ENCODE results near the gene GRM1. TPM values are rescaled to one million over a fixed set of nuclear protein-coding genes. Genes with fewer than 3 reads are reported as not detected.

Gene GRM1
- total RNA-seq, 6 donors from 2014 or later, result 0.10 TPM; not detected in 5

DNA sequence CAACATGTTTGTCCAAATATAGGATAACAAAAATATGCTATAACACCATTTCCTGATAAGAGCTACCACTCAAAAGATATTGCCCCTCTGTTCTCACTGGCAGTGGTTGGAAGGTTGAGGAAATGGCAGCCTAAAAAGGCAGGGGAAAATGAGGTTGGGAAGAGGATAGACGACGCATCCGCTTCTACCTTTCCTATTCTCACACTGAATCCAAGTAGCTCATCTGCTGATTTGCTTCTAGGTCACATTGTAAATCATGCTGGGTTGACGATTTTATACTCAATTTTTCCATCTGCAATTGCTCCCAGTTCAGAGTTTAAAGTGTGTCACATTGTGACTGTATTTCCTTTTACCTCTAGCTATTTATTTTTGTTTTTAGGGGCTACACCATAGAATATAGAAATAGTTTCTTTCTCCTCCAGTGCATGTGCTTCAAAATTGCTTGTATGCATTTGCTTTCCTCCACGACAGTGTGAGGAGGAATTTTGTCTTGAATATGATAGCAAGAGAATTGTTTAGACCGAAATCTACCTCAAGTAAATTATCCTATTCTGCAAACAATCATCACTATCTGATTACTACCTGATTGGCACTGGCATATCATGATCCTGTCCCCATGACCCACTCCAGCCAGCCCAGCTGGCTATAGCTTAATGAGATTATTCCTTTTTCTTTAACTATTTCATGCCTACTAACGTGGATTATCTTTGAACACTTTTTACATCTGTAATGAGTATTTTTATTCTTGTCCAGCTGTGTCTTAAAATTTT lies 335.2 kb downstream of the GRM1 start:
- Histone ChIP-seq H3K4me1 (no peaks in the 10 kb centered on the region), H3K27me3 (no peaks in the 10 kb centered on the region), H3K36me3 (no peaks in the 10 kb centered on the region), H3K4me3 (no peak overlapping the region), H3K27ac (no peak overlapping the region), H3K9me3 (no peaks in the 10 kb centered on the region)
- 75 to 77% methylated on average over 7 of the region's 7 CpGs for WGBS, 2 donors
- TF ChIP-seq, protein P1, sequence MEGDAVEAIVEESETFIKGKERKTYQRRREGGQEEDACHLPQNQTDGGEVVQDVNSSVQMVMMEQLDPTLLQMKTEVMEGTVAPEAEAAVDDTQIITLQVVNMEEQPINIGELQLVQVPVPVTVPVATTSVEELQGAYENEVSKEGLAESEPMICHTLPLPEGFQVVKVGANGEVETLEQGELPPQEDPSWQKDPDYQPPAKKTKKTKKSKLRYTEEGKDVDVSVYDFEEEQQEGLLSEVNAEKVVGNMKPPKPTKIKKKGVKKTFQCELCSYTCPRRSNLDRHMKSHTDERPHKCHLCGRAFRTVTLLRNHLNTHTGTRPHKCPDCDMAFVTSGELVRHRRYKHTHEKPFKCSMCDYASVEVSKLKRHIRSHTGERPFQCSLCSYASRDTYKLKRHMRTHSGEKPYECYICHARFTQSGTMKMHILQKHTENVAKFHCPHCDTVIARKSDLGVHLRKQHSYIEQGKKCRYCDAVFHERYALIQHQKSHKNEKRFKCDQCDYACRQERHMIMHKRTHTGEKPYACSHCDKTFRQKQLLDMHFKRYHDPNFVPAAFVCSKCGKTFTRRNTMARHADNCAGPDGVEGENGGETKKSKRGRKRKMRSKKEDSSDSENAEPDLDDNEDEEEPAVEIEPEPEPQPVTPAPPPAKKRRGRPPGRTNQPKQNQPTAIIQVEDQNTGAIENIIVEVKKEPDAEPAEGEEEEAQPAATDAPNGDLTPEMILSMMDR (IDR thresholded peaks at IDR 0.05), result no peak
- TF ChIP-seq POLR2AphosphoS5 (IDR thresholded peaks at IDR 0.05), result no peak
- no peak for TF ChIP-seq EP300 (IDR thresholded peaks at IDR 0.05)
- no peak for TF ChIP-seq POLR2A (IDR thresholded peaks at IDR 0.05)
- ATAC-seq (ENCODE audit: low FRiP score in 2 of 2) (no peak), DNase-seq (no peak)

DNA sequence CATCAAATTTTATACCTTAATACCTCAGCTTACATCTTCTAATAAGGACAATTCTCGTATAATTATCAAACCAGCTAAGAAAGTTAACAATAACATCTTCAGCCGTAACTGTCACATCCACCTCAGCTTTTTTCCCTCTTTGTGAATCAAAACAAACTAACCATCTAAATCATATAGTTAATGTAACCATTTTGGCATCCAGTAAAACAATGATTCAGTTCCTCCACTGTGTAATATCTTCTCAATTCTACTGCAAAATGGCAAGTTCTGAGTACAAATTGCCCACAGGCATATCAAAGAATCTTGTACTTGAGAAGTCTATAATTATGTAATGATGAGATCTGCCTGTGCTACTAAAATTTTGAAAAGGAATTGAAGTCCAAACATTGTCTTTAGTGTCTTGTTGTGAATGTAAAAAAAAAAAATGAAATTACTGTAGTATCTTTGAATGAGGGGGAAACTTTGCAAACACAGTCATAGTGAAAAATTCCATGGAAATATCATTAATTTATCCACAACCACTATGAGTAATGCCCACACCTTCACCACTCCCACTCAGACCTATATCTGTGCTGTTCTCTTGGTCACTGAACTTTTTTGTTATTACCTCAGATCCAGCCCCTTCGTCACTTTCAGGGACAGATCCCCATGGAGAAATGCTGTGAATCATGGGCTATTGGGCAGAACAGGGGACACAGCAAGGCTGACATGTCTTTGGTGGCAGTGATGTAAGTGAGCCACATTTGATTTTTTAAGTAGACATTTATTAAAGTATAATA lies 336.1 kb downstream of the GRM1 start:
- Histone ChIP-seq H3K27me3 (no peaks in the 10 kb centered on the region), H3K36me3 (no peaks in the 10 kb centered on the region), H3K4me3 (no peak overlapping the region), H3K9me3 (no peaks in the 10 kb centered on the region), H3K27ac (no peak overlapping the region), H3K4me1 (no peaks in the 10 kb centered on the region)
- no peak for ATAC-seq (ENCODE audit: low FRiP score in 2 of 2)
- DNase-seq, result no peak
- WGBS, 2 donors, result 81 to 87% methylated on average over 3 of the region's 3 CpGs
- TF ChIP-seq POLR2AphosphoS5 (IDR thresholded peaks at IDR 0.05) (no peak), EP300 (IDR thresholded peaks at IDR 0.05) (no peak), POLR2A (IDR thresholded peaks at IDR 0.05) (no peak)
- TF ChIP-seq, protein P1 (IDR thresholded peaks at IDR 0.05), result no peak

DNA sequence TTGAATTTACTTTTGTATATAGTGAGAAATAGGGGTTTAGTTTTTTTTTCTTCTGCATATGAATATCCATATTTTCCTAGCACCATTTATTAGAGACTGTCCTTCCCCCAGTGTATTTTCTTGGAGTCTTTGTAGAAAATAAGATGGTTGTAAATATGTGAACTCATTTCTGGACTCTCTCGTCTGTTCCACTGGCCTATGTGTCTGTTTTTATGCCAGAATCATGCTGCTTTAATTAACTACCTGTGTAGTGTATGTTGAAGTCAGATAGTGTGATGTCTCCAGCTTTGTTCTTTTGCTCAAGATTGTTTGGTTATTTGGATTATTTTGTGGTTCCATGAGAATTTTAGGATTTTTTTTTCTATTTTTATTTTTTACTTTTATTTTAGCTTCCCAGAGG lies 338.2 kb downstream of the GRM1 start:
- DNase-seq (no peak), ATAC-seq (ENCODE audit: low FRiP score in 2 of 2) (no peak)
- Histone ChIP-seq H3K4me1 (no peaks in the 10 kb centered on the region), H3K4me3 (no peak overlapping the region), H3K9me3 (peaks cover 0 to 3% (median 0%) of the 10 kb centered on the region in 4 donors), H3K27me3 (no peaks in the 10 kb centered on the region), H3K27ac (no peak overlapping the region), H3K36me3 (no peaks in the 10 kb centered on the region)
- WGBS, 2 donors, result 83 to 85% methylated on average over 1 of the region's 1 CpG
- TF ChIP-seq, protein P1 (IDR thresholded peaks at IDR 0.05), result no peak
- TF ChIP-seq POLR2AphosphoS5 (IDR thresholded peaks at IDR 0.05) (no peak), POLR2A (IDR thresholded peaks at IDR 0.05) (no peak), EP300 (IDR thresholded peaks at IDR 0.05) (no peak)

DNA sequence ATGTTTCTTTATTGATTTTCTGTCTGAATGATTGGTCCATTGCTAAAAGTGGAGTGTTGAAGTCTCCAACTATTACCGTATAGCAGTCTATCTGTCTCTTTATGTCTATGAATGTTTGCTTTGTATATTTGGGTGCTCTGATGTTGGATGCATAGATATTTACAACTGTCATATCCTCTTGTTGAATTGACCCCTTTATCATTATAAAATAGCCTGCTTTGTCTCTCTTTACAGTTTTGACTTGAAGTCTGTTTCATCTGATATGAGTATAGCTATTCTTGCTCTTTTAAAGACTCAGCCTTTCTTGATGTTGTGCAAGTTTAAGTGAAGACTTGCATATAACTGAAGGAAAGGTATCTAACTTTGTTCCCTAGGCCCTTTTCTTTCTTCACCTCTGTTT lies 341.0 kb downstream of the GRM1 start:
- Histone ChIP-seq H3K4me1 (no peaks in the 10 kb centered on the region), H3K4me3 (no peak overlapping the region), H3K36me3 (no peaks in the 10 kb centered on the region), H3K27me3 (no peaks in the 10 kb centered on the region), H3K9me3 (peaks cover 0 to 3% (median 0%) of the 10 kb centered on the region in 4 donors), H3K27ac (no peak overlapping the region)
- TF ChIP-seq POLR2A (IDR thresholded peaks at IDR 0.05) (no peak), EP300 (IDR thresholded peaks at IDR 0.05) (no peak), POLR2AphosphoS5 (IDR thresholded peaks at IDR 0.05) (no peak)
- TF ChIP-seq, protein P1 (IDR thresholded peaks at IDR 0.05), result no peak
- no peak for DNase-seq
- no peak for ATAC-seq (ENCODE audit: low FRiP score in 2 of 2)
- 81 to 85% methylated on average over 1 of the region's 1 CpG for WGBS, 2 donors
